ENCODE data around the gene TTC34. TPM values are rescaled to one million over a fixed set of nuclear protein-coding genes. Genes with fewer than 3 reads are reported as not detected.
"Not testable (repeated sequence)": the region's sequence is repeated elsewhere in the genome, so short reads cannot be mapped to it uniquely, and the experiment has no call there.

TTC34 gene
- polyA plus RNA-seq, 3 donors, result 0.90 to 2.1 (median 0.98) TPM

DNA sequence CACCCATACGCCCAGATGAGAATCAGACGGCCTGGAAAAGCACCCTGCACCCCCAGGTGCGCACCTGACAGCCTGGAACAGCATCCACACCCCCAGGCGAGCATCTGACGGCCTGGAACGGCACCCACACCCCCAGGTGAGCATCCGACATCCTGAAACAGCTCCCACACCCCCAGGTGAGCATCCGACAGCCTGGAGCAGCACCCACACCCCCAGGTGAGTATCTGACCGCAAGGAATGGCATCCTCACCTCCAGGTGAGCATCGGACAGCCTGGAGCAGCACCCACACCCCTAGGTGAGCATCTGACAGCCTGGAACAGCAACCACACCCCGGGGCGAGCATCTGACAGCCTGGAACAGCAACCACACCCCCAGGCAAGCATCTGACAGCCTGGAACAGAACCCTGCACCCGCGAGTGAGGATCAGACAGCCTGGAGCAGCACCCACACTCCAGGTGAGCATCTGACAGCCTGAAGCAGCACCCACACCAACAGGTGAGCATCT, 147.0 kb downstream of the TTC34 start:
- DNase-seq (ENCODE audit: extremely low read depth in 1 of 11, low read depth in 9 of 11, low spot score in 4 of 11), result not testable (repeated sequence)

DNA sequence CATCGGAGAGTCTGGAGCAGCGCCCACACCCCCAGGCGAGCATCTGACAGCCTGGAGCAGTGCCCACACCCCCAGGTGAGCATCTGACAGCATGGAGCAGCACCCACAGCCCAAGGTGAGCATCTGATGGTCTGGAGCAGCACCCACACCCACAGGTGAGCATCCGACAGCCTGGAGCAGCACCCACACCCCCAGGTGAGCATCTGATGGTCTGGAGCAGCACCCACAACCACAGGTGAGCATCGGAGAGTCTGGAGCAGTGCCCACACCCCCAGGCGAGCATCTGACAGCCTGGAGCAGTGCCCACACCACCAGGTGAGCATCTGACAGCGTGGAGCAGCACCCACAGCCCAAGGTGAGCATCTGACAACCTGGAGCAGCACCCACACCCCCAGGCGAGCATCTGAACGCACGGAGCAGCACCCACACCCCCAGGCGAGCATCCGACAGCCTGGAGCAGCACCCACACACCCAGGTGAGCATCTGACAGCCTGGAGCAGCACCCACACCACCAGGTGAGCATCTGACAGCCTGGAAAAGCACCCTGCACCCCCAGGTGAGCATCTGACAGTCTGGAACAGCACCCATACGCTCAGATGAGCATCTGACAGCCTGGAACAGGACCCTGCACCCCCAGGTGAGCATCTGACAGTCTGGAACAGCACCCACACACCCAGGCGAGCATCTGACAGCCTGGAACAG, 147.6 kb downstream of the TTC34 start:
- not testable (repeated sequence) for DNase-seq (ENCODE audit: extremely low read depth in 1 of 11, low read depth in 9 of 11, low spot score in 4 of 11)

DNA sequence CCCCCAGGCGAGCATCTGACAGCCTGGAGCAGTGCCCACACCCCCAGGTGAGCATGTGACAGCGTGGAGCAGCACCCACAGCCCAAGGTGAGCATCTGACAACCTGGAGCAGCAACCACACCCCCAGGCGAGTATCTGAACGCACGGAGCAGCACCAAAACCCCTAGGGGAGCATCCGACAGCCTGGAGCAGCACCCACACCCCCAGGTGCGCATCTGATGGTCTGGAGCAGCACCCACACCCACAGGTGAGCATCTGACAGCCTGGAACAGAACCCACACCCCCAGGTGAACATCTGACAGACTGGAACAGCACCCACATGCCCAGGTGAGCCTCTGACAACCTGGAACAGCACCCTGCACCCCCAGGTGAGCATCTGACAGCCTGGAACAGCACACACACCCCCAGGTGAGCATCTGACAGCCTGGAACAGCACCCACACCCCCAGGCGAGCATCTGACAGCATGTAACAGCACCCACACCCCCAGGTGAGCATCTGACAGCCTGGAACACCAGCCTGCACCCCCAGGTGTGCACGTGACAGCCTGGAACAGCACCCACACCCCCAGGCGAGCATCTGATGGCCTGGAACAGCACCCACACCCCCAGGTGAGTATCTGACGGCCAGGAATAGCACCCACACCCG, 148.4 kb downstream of the TTC34 start:
- DNase-seq (ENCODE audit: extremely low read depth in 1 of 11, low read depth in 9 of 11, low spot score in 4 of 11), result not testable (repeated sequence)

DNA sequence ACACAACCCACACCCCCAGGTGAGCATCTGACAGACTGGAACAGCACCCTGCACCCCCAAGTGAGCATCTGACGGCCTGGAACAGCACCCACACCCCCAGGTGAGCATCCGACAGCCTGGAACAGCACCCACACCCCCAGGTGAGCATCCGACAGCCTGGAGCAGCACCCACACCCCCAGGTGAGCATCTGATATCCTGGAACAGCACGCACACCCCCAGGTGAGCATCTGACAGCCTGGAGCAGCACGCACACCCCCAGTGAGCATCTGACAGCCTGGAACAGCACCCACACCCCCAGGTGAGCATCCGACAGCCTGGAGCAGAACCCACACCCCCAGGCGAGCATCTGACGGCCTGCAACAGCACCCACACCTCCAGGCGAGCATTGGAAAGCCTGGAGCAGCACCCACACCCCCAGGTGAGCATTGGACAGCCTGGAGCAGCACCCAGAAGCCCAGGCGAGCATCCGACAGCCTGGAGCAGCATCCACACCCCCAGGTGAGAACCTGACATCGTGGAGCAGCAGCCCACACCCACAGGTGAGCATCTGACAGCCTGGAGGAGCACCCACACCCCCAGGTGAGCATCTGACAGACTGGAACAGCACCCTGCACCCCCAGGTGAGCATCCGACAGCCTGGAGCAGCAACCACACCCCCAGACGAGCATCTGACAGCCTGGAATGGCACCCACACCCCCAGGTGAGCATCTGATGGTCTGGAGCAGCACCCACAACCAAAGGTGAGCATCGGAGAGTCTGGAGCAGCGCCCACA, 149.2 kb downstream of the TTC34 start:
- DNase-seq (ENCODE audit: extremely low read depth in 1 of 11, low read depth in 9 of 11, low spot score in 4 of 11), result not testable (repeated sequence)

DNA sequence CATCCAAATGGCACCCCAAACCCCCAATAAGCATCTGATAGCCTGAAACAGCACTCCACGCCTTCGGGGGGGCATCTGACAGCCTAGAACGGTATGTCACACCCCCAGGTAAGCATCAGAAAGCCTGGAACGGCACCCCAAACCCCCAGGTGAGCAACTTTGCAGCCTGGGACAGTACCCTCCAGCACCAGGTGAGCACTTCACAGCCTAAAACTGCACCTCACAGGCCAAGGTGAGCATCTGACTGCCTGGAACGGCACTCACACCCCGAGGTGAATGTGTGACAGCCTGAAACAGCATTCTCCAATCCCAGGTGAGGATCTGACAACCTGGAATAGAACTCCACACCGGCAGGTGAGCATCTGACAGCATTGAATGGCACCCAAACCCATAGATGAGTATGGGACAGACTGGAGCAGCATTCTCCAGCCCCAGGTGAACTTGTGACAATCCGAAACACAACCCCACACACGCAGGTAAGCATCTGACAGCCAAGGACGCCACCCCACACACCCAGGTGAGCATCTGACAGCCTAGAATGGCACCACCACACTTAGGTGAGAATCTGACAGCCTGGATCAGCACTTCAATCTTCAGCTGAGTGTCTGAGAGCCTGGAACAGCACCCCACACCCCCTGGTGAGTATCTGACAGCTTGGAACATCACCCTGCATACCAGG, 150.4 kb downstream of the TTC34 start:
- DNase-seq (ENCODE audit: extremely low read depth in 1 of 11, low read depth in 9 of 11, low spot score in 4 of 11), result no peak

DNA sequence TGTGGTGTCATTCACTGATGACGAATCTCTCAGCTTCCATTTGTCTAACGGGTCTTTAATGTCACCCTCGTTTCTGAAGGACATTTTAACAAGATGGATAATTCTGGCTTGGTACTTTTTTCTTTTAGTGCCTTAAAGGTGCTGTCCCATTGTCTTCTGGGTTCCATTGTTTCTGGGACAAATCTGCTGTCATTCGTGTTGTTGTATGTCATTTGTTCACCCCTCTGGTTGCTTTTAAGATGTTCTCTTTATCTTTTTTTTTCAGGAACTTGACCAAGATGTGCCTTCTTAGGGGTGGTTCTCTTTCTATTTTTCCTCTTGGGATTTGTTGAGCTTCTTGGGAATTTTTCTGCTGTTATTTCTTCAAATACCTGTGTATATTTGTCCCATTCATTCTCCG, 154.7 kb downstream of the TTC34 start:
- DNase-seq (ENCODE audit: extremely low read depth in 1 of 11, low read depth in 9 of 11, low spot score in 4 of 11), result no peak

DNA sequence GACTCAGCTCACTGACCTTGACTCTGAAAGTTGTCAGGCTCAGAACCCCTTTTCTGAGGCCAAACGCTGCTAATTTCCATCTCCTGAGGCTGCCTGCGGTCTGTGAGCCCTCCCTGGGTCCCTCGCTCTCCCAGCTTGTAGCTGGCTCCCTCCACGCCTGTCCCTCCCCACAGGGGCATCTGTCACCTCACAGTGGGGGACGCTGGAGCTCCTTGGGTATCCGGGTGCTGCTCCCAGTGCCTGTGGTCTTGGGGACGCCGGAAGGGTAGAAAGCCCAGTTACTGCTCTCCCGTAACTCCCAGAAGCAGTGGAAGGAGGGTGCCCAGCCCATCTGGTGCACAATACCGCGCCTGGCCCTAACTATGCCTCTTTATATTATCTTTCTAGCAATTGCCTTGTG, 155.7 kb downstream of the TTC34 start:
- no peak for DNase-seq (ENCODE audit: extremely low read depth in 1 of 11, low read depth in 9 of 11, low spot score in 4 of 11)

DNA sequence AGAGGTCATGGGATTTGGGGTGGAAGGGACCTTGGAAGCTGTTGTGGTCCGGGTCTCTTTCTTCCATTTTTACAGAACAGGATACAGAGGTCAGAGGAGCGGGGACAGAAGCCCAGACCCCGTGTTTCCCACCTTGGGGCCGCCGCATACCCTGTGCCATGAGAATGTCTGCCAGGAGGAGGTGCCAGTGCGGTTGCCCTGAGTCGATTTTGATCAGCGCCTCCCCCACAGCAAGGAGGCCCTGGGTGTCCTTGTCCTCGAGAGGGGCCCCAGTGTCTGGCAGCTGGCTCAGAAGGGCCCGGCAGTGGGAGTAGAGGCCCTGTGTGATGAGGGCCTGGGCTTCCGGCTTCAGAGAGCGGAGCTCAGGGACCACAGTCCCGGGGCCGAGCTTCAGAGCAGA, 156.3 kb downstream of the TTC34 start:
- no peak for DNase-seq (ENCODE audit: extremely low read depth in 1 of 11, low read depth in 9 of 11, low spot score in 4 of 11)

DNA sequence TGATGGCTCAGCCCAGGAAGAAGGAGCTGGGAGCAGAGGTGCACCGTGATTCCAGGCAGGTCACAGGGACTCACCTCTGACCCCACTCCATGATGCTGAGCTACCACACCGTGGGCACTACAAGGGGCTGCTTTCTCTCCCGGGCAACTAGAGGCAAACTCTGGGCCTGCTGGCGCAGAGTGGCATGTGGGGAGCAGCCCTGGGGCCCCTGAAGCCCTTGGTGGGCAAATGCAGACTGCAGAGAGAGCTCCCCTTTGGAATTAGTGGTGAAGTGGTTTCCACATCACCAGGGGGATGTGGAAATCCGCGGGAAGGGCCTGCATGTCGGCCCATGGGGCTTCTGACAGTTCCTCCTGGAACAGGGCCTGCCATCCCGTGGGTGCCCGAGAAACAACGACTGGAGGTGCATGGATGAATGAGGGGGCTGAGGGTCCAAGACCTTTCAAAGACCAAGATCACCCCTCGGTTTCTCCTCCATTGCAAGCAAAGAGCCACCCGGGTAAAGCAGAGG, 156.8 kb downstream of the TTC34 start:
- no peak for DNase-seq (ENCODE audit: extremely low read depth in 1 of 11, low read depth in 9 of 11, low spot score in 4 of 11)

DNA sequence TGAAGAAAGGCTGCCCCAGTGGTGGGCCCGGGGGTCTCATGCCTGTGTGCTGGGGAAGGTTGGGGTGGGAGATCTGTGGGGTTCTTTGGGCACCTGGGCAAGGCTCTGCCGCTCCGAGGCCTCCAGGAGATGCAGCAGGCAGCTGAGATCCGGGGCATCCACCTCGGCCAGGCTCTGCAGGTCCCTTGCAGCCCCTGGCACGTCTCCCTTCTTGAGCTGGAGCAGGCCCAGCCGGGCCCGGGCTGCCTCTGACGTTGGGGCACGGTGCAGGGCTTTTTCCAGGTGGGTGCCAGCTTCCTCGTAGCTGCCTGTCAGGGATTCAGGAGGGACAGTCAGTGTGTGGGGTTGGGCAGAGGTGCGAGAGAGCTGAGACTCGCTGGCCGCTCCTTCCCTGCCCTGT, 157.3 kb downstream of the TTC34 start:
- DNase-seq (ENCODE audit: extremely low read depth in 1 of 11, low read depth in 9 of 11, low spot score in 4 of 11), result no peak

DNA sequence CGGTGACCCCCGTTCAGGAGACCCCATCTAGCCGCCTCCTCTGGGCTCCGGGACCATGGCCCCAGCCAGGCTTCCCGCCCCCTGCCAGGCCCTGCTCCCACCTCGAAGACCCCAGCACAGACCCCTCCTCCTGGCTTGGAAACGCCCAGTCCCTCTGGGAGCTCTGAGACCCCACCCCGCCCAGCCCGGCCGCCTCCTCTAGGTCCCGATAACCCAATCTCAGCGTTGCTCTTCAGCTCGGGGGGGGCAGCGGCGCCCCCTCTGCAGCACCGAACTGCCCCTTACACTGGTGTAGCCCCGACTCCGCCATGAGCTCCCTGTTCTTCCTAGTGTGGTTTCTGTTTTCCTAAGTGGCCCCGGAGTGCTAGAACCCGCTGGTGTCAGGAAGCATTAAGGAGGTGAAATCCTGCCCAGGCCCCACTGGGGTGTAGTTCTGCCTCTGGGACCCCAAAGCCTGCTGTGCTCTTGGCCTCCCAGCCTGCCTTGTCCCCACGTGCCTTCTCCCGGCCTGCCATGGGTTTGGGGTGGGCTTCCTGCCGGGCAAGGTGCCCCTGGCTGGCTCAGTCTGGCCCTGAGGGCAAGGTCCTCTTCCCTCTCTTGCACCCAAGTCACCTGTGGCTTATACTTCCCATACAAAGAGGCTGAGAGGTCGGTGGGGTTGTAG, 157.9 kb downstream of the TTC34 start:
- DNase-seq (ENCODE audit: extremely low read depth in 1 of 11, low read depth in 9 of 11, low spot score in 4 of 11), result no peak

DNA sequence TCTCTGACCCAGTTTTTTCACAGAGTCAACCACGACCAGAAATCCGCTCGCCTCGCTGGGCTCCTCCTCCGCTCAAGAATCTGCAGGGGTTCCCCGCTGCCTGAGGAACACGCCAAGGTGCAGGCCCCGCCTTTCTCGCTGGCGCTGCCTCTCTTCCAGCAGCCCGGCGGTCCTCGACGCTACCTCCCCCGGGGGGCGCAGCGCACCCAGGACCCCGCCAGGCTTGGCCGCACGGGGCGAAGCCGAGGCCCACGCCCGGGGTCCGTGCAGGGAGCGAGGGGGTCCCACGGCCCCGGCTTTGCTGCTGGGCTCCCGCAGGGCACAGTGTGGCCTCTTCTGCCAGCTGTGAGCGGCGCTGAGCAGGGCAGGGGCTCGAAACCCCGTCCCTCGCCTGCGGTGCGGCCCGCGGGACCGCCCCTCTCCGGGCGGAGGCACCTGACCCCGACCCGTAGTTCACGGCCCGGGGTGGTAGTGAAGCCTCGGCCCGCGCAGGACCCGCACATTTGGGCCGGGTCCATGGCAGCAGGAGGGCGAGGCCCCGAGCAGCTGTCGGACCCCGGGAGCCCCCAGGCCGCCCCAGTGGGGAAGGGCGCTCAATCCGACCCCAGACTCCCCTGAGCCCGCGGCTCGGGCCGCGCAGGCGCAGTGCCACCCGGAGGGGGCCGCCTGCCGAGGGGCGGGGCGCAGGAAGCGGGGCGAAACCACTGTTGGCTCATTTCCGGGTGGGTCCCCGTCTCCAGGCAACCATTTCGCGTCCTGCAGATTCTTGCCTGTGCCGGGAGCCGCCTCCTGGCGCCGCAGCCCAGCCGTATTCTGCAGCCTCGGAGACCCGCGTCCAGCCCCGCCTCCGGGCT, 158.7 kb downstream of the TTC34 start:
- DNase-seq (ENCODE audit: extremely low read depth in 1 of 11, low read depth in 9 of 11, low spot score in 4 of 11), result peak; percentile 78 to 94 (median 89)

DNA sequence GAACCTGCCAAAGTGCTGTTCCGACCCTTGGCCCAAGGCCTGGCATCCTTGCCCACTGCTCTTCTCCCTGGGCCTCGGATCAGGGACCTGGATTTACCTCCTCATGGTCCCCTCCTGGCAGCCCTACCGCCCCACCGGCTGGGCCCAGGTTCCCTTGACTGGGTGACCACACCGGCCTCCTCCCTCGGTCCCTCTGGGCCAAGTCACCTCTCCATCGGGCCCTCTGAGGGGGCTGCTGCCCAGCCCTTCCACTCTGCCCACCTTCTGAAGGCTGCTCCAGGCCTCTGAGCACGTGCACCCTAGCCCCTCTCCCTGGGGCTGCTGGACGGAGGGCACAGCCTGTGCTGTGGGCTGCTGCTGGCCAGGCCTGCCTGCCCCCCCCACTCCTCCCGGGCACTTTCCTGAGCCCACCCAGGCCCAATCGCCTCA, 159.3 kb downstream of the TTC34 start:
- DNase-seq (ENCODE audit: extremely low read depth in 1 of 11, low read depth in 9 of 11, low spot score in 4 of 11), result no peak

DNA sequence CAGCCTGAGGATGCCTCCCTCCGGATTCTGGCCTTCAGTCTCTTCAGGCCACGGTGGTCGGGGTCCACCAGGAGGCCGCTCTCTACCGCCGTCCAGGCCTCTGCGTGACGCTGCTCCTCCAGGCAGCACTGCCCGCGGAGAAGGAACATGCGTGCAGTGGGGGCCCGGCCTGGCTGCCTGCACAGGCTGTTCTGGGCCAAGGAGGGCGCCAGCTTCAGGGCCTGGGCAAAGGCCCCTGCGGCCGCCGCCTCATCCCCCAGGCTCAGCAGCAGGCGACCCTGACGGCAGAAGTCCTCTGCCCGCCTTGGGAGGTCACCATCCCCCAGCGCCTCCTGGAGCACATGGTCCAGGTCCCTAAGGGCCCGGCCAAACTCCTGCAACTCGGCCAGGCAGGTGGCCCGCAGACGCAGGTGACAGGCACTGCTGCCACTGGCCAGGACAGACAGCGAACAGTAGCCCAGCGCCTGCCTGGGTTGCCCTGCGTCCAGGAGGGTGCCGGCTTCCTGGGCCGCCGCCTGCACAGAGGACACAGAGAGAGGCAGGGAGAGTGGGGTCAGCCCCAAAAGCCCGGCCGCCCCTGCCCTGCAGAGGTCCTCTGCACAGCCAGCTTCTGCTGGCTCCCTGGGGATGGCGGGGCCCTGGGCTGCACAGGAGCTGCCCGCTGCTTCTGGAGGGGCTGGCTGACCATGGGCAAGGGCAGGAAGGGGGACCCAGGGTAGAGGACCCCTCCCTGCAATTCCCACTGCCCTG, 159.9 kb downstream of the TTC34 start:
- DNase-seq (ENCODE audit: extremely low read depth in 1 of 11, low read depth in 9 of 11, low spot score in 4 of 11), result no peak

DNA sequence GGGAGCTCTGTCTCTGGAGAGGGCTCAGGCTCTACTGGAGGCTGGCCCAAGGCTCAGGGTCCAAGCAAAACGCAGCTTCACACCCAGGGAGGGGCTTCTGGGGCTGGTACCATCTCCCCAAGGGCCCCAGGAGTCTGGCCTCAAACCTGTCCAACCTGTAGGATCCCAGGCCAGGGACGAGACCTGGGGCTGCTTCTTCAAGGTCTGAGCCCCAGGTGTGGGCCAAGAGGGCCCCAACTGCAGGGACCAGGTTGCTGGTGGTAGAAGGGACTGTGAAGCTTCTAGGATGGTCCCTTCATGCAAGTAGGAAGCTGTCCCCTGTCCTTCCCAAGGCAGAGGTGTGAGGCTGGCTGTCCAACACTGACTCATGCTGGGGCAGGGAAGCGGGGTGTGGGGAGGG, 160.9 kb downstream of the TTC34 start:
- DNase-seq (ENCODE audit: extremely low read depth in 1 of 11, low read depth in 9 of 11, low spot score in 4 of 11), result no peak

DNA sequence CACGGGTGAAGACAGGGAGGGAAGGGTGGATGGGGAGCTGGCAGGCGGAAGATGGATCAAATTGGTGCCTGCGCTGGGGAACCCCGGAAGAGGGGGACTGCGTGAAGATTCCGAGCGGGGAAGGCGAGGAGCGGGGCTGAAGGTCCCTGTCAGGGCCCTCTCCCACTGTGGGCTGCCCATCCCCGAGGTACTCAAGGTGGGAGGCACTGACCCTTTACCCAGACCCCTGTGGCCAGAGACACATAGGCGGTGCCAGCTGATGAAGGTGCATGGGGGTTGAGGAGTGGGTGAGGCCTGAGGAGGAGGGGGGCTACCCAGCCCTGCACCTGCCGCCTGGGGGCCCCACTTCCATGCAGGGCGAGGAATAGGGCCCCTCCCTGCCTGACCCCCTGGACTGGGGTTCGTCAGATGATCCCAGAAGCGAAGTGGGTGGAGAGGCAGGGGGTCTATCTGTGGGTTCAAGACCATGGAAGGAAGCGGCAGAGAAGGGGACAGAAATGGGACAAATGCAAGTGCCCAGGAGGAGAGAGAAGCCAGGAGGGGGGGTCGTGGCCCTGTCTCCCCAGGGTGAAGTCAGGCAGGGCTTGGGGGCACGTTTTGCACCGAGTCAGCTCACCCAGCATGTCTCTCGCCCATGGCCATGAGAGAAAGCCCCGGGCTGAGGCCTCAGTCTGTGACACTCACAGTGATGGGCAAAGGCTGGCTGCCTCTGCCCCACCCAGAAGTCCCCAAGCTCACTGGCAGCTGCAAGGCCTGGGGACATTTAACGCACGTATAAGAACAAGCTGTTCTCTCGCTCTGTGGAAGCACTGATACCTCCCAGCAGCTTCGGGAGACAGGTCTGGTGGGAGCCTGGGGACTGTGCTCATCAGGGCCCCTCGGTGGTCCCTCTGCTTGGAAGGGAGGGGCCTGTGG, 161.6 kb downstream of the TTC34 start:
- DNase-seq (ENCODE audit: extremely low read depth in 1 of 11, low read depth in 9 of 11, low spot score in 4 of 11), result no peak
